Lower lobe of right lung (tissue), 2 donors: Measurements from ENCODE around the gene AFF4. TPM values are rescaled to one million over a fixed set of nuclear protein-coding genes. Genes with fewer than 3 reads are reported as not detected.

Source experiments
- ATAC-seq, 2 donors: fragments of 200-7000 bp; cut with Tn5 transposase; one replicate each; pipeline ENCODE4 v1.9.1; 2020 to 2022; ENCODE audit warnings: mild to moderate bottlenecking in 2 of 2, moderate library complexity in 2 of 2
- DNase-seq: peaks from one replicate; pipeline ENCODE4 v3.0.0-alpha.2; 2020
- H3K27ac ChIP-seq: fragments of 200-600 bp; one replicate; pipeline ENCODE4 v1.8.0; 2022
- H3K27me3 ChIP-seq: fragments of 200-600 bp; one replicate; pipeline ENCODE4 v1.8.0; 2022; ENCODE audit warnings: low read depth
- H3K36me3 ChIP-seq: fragments of 200-600 bp; one replicate; pipeline ENCODE4 v1.8.0; 2022; ENCODE audit warnings: mild to moderate bottlenecking
- H3K4me1 ChIP-seq: fragments of 200-600 bp; one replicate; pipeline ENCODE4 v1.8.0; 2022
- H3K4me3 ChIP-seq: fragments of 200-600 bp; one replicate; pipeline ENCODE4 v1.8.0; 2022; ENCODE audit warnings: mild to moderate bottlenecking
- H3K9me3 ChIP-seq: fragments of 200-600 bp; one replicate; pipeline ENCODE4 v1.8.0; 2022
- intact Hi-C: fragments of 100-400 bp; cut with DNase I; formaldehyde crosslinking; loops from one replicate; pipeline ENCODE4 v1.11.0; 2022
- total RNA-seq: library from RNA; stranded (reverse); fragmentation: NEBNext Ultra II Directional; extraction: Animal tissue kit (Norgen Biotek cat#: 25700); gene quantifications from one replicate; pipeline ENCODE4 v1.2.1, GENCODE V29; 2021
- TF ChIP-seq, protein P1 (sequence below): fragments of 200-600 bp; IDR thresholded peaks from one replicate; pipeline ENCODE4 v1.8.0; 2022; ENCODE audit warnings: antibody characterized with exemption, mild to moderate bottlenecking
- donor health status: DM: no; HTN: yes; CAD: no; lungs with severe emphysema.

Gene AFF4
- total RNA-seq, 1 donor from 2014 or later = 68.6 TPM

GRCh38 chr5:132828846-132829494, 134.5 kb downstream of the AFF4 start:
- Histone ChIP-seq H3K4me1 (peaks cover 50% of the 10 kb centered on the region), H3K9me3 (no peaks in the 10 kb centered on the region), H3K27ac (no peak overlapping the region), H3K27me3 (no peaks in the 10 kb centered on the region), H3K4me3 (peak overlapping the region; percentile 86), H3K36me3 (peaks cover 18% of the 10 kb centered on the region)
- DNase-seq (peak; percentile 49), ATAC-seq (no peak)
- intact Hi-C loops = no loop called here
- TF ChIP-seq, protein P1, sequence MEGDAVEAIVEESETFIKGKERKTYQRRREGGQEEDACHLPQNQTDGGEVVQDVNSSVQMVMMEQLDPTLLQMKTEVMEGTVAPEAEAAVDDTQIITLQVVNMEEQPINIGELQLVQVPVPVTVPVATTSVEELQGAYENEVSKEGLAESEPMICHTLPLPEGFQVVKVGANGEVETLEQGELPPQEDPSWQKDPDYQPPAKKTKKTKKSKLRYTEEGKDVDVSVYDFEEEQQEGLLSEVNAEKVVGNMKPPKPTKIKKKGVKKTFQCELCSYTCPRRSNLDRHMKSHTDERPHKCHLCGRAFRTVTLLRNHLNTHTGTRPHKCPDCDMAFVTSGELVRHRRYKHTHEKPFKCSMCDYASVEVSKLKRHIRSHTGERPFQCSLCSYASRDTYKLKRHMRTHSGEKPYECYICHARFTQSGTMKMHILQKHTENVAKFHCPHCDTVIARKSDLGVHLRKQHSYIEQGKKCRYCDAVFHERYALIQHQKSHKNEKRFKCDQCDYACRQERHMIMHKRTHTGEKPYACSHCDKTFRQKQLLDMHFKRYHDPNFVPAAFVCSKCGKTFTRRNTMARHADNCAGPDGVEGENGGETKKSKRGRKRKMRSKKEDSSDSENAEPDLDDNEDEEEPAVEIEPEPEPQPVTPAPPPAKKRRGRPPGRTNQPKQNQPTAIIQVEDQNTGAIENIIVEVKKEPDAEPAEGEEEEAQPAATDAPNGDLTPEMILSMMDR = no peak

DNA sequence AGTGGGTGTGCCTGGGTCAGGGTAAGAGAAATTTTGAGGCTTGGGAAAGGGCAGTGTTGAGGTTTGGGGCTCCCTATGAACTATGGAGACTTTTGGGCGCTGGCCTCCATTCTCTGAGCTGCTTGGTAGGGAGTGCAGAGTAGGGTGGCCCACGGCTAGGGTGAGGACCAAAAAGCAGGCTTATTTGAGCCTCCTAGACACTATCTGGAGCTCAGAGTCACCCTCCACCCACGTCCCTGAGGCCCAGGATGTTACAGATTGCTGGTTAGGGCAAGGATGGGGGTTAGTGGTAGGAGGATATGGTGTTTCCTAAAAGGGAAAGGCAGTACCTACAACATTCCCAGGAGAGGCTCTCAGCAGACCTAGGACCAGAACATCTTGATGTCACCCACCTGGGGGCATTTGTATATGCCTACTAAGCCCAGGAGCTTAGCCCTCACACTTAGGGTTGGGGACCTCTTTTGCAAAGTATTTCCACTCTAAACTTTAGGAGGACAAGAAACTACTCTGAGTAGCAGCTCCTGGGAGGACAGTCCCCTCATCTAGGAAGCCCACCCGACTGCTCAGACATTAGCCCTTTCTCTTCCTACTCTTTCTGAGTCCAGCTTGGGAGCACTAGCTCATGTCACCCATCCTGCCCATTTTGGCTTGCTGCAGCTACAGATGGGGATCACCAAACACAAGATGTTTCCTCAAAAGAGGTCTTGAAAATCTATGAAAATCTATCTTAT, 135.3 kb downstream of the AFF4 start:
- TF ChIP-seq, protein P1 = no peak
- DNase-seq = no peak
- intact Hi-C loops = no loop called here
- peaks cover 24% of the 10 kb centered on the region for H3K36me3 ChIP-seq
- H3K4me1 ChIP-seq = peaks cover 50% of the 10 kb centered on the region
- H3K27me3 ChIP-seq = no peaks in the 10 kb centered on the region
- no peak for ATAC-seq
- no peaks in the 10 kb centered on the region for H3K9me3 ChIP-seq
- H3K27ac ChIP-seq = no peak overlapping the region
- H3K4me3 ChIP-seq = no peak overlapping the region

GRCh38 chr5:132826424-132827082, 136.9 kb downstream of the AFF4 start:
- H3K27me3 ChIP-seq = no peaks in the 10 kb centered on the region
- peak overlapping the region; percentile 54 for H3K27ac ChIP-seq
- H3K36me3 ChIP-seq = peaks cover 24% of the 10 kb centered on the region
- H3K9me3 ChIP-seq = no peaks in the 10 kb centered on the region
- intact Hi-C loops = no loop called here
- no peak overlapping the region for H3K4me3 ChIP-seq
- DNase-seq (no peak), ATAC-seq (no peak)
- peaks cover 49% of the 10 kb centered on the region for H3K4me1 ChIP-seq
- TF ChIP-seq, protein P1 = no peak

- Histone ChIP-seq H3K9me3 (no peaks in the 10 kb centered on the region), H3K4me1 (peaks cover 43% of the 10 kb centered on the region), H3K36me3 (peaks cover 24% of the 10 kb centered on the region), H3K27ac (peak overlapping the region; percentile 54), H3K27me3 (no peaks in the 10 kb centered on the region), H3K4me3 (no peak overlapping the region)
- TF ChIP-seq, protein P1 = no peak
- DNase-seq (peak; percentile 45), ATAC-seq (no peak)
- intact Hi-C loops = no loop called here
Measured at GRCh38 chr5:132825834-132826391, 137.5 kb downstream of the AFF4 start.

Other genes starting within 250 kb of the AFF4 start
- gene KIF3A, start 226.1 kb downstream of the AFF4 start, total RNA-seq = 10.8 TPM
- 1.1 TPM for gene CCNI2, start 216.2 kb downstream of the AFF4 start, total RNA-seq
- 32.8 TPM for gene SEPTIN8, start 186.4 kb downstream of the AFF4 start, total RNA-seq
- gene SOWAHA, start 150.3 kb downstream of the AFF4 start, total RNA-seq = 0.18 TPM
- gene SHROOM1, start 133.0 kb downstream of the AFF4 start, total RNA-seq = 17.3 TPM
- 0.15 TPM for gene GDF9, start 97.2 kb downstream of the AFF4 start, total RNA-seq
- 271 TPM for gene UQCRQ, start 97.0 kb downstream of the AFF4 start, total RNA-seq
- gene LEAP2, start 90.0 kb downstream of the AFF4 start, total RNA-seq = 1.7 TPM
- 18.5 TPM for gene ZCCHC10, start 62.9 kb upstream of the AFF4 start, total RNA-seq
- gene HSPA4, start 88.4 kb upstream of the AFF4 start, total RNA-seq = 66.0 TPM